Measurements from ENCODE around the gene PLAU. TPM values are rescaled to one million over a fixed set of nuclear protein-coding genes. Genes with fewer than 3 reads are reported as not detected.
"Not testable (repeated sequence)": the region's sequence is repeated elsewhere in the genome, so short reads cannot be mapped to it uniquely, and the experiment has no call there.

The PLAU gene
- total RNA-seq, 1 donor from 2014 or later: 54.8 TPM

DNA sequence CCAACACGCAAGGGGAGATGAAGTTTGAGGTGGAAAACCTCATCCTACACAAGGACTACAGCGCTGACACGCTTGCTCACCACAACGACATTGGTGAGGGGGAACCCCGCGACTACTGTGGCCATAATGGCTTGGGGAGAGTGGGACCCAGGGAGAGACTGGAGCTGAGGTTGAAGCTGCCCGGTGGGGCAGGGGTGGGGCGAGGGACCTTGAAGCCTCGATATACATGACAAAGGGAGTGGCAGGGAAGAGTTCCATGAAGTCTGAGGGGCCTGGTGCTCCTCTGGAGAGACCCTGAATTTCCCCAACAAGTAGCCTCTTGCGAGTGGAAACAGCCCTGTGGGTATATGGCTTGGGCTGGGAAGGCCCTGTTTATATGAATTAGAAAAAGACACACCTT is 3.1 kb downstream of the PLAU start:
- Mint-ChIP-seq H3K27ac (ENCODE audit: unreplicated experiment) (no peak overlapping the region), H3K4me1 (ENCODE audit: low read depth) (peaks cover 80% of the 10 kb centered on the region)

DNA sequence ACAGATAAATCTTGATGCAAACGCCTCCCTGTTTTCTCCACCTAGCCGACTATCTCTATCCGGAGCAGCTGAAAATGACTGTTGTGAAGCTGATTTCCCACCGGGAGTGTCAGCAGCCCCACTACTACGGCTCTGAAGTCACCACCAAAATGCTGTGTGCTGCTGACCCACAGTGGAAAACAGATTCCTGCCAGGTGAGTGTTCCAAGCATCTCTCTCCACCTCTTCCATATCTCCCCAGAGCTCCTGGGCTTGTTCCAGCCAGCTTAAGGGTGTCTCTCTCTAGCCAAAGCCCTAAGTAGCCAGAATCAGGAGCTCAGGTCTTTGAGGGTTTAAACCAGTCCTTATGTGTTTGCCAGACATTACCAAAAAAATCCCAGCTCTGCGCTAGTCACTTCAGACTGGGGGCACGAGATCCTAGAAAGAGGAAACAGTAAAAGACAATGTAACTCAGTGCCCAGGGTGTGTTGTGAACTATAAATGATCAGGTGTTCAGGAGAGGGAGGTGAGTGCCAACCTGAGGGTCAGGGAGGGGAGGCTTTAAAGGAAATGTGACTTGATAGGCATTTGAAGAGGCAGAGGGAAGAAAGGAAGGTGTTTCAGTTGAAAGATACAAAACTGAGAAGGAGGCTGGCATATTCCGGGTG is 4.4 kb downstream of the PLAU start:
- H3K4me1 Mint-ChIP-seq (ENCODE audit: low read depth): peaks cover 77% of the 10 kb centered on the region
- H3K27me3 Mint-ChIP-seq (ENCODE audit: low read depth): no peaks in the 10 kb centered on the region
- peak overlapping the region; percentile 6 for H3K27ac Mint-ChIP-seq (ENCODE audit: unreplicated experiment)
- H3K9me3 Mint-ChIP-seq (ENCODE audit: low read depth): no peaks in the 10 kb centered on the region
- TF ChIP-seq, protein P1, sequence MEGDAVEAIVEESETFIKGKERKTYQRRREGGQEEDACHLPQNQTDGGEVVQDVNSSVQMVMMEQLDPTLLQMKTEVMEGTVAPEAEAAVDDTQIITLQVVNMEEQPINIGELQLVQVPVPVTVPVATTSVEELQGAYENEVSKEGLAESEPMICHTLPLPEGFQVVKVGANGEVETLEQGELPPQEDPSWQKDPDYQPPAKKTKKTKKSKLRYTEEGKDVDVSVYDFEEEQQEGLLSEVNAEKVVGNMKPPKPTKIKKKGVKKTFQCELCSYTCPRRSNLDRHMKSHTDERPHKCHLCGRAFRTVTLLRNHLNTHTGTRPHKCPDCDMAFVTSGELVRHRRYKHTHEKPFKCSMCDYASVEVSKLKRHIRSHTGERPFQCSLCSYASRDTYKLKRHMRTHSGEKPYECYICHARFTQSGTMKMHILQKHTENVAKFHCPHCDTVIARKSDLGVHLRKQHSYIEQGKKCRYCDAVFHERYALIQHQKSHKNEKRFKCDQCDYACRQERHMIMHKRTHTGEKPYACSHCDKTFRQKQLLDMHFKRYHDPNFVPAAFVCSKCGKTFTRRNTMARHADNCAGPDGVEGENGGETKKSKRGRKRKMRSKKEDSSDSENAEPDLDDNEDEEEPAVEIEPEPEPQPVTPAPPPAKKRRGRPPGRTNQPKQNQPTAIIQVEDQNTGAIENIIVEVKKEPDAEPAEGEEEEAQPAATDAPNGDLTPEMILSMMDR (IDR thresholded peaks at IDR 0.05): no peak
- H3K36me3 Mint-ChIP-seq (ENCODE audit: low read depth): peaks cover 38% of the 10 kb centered on the region
- H3K4me3 Mint-ChIP-seq (ENCODE audit: unreplicated experiment): no peak overlapping the region
- DNase-seq (ENCODE audit: low spot score): no peak

More for the DNA sequence above, 3.1 kb downstream of the PLAU start:
- Mint-ChIP-seq H3K36me3 (ENCODE audit: low read depth) (peaks cover 38% of the 10 kb centered on the region), H3K27me3 (ENCODE audit: low read depth) (no peaks in the 10 kb centered on the region), H3K4me3 (ENCODE audit: unreplicated experiment) (no peak overlapping the region), H3K9me3 (ENCODE audit: low read depth) (no peaks in the 10 kb centered on the region)
- TF ChIP-seq, protein P1 (IDR thresholded peaks at IDR 0.05): no peak
- no peak for DNase-seq (ENCODE audit: low spot score)

DNA sequence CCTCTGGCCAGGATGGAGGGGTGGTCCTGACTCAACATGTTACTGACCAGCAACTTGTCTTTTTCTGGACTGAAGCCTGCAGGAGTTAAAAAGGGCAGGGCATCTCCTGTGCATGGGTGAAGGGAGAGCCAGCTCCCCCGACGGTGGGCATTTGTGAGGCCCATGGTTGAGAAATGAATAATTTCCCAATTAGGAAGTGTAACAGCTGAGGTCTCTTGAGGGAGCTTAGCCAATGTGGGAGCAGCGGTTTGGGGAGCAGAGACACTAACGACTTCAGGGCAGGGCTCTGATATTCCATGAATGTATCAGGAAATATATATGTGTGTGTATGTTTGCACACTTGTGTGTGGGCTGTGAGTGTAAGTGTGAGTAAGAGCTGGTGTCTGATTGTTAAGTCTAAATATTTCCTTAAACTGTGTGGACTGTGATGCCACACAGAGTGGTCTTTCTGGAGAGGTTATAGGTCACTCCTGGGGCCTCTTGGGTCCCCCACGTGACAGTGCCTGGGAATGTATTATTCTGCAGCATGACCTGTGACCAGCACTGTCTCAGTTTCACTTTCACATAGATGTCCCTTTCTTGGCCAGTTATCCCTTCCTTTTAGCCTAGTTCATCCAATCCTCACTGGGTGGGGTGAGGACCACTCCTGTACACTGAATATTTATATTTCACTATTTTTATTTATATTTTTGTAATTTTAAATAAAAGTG is 6.0 kb downstream of the PLAU start:
- H3K36me3 Mint-ChIP-seq (ENCODE audit: low read depth): peaks cover 35% of the 10 kb centered on the region
- peaks cover 66% of the 10 kb centered on the region for H3K4me1 Mint-ChIP-seq (ENCODE audit: low read depth)
- H3K4me3 Mint-ChIP-seq (ENCODE audit: unreplicated experiment): no peak overlapping the region
- TF ChIP-seq, protein P1 (IDR thresholded peaks at IDR 0.05): no peak
- H3K27ac Mint-ChIP-seq (ENCODE audit: unreplicated experiment): peak overlapping the region; percentile 46
- DNase-seq (ENCODE audit: low spot score): no peak
- H3K9me3 Mint-ChIP-seq (ENCODE audit: low read depth): no peaks in the 10 kb centered on the region
- no peaks in the 10 kb centered on the region for H3K27me3 Mint-ChIP-seq (ENCODE audit: low read depth)

DNA sequence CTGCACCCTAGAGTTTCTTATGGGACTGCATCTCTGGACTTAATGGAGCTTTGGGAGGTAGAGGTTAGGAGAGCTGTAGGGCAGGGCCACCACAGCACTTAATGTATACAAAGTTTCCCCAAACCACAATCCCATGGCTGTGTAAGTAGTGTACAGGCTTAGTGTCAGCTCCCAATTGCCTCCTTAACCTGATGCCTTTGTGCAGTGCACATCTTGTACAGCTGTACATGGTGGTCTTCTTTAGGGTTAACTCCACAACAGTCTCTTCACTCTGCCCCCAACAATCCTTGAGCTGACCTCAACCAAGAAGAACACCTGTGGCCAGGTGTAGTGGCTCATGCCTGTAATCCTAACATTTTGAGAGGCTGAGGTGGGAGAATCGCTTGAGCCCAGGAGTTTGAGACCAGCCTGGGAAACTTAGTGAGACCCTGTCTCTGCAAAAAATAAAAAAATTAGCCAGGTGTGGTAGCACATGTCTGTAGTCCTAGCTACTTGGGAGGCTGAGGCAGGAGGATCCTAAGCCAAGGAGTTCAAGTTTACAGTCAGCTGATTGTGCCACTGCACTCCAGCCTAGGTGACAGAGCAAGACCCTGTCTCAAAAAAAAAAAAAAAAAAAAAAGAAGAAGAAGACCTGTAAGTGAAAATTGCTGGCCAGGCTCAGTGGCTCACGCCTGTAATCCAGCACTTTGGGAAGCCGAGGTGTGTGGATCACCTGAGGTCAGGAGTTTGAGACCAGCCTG is 6.8 kb downstream of the PLAU start:
- Mint-ChIP-seq H3K9me3 (ENCODE audit: low read depth) (no peaks in the 10 kb centered on the region), H3K4me3 (ENCODE audit: unreplicated experiment) (no peak overlapping the region), H3K27me3 (ENCODE audit: low read depth) (no peaks in the 10 kb centered on the region), H3K27ac (ENCODE audit: unreplicated experiment) (no peak overlapping the region), H3K4me1 (ENCODE audit: low read depth) (peaks cover 57% of the 10 kb centered on the region), H3K36me3 (ENCODE audit: low read depth) (peaks cover 33% of the 10 kb centered on the region)
- TF ChIP-seq, protein P1 (IDR thresholded peaks at IDR 0.05): no peak
- DNase-seq (ENCODE audit: low spot score): no peak

DNA sequence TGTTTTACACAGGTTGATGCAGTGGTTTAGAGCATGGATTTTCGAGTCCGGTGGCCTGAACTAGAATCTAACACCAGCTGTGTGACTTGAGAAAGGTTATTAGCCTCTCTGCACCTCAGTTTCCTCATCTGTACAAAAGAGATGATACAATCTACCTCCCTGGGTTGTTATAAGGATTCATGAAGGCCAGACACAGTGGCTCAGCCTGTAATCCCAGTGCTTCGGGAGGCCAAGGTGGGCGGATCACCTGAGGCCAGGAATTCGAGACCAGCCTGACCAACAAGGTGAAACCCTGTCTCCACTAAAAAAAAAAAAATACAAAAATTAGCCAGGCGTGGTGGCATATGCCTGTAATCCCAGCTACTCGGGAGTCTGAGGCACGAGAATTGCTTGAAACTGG is 8.5 kb downstream of the PLAU start:
- peaks cover 25% of the 10 kb centered on the region for H3K36me3 Mint-ChIP-seq (ENCODE audit: low read depth)
- not testable (repeated sequence) for H3K9me3 Mint-ChIP-seq (ENCODE audit: low read depth); H3K4me3 Mint-ChIP-seq (ENCODE audit: unreplicated experiment); H3K27me3 Mint-ChIP-seq (ENCODE audit: low read depth); DNase-seq (ENCODE audit: low spot score)
- H3K27ac Mint-ChIP-seq (ENCODE audit: unreplicated experiment): peak overlapping the region; percentile 90
- H3K4me1 Mint-ChIP-seq (ENCODE audit: low read depth): peaks cover 50% of the 10 kb centered on the region
